ENCODE results near the gene SPEM2.

The SPEM2 gene

GRCh38 chr17:7403977-7404736 lies 21.3 kb upstream of the SPEM2 start, which contains the start of gene TMEM256:
Gene TMEM256 (minus strand): TSS chr17:7404097. CDS start chr17:7404084, 13 bp downstream.
- peak; percentile 95 for DNase-seq (ENCODE audit: low read depth)

- DNase-seq (ENCODE audit: low read depth) = peak; percentile 65
Measured at GRCh38 chr17:7404737-7405349, 20.6 kb upstream of the SPEM2 start.

GRCh38 chr17:7405350-7406234 lies 19.8 kb upstream of the SPEM2 start:
- DNase-seq (ENCODE audit: low read depth) = no peak

- no peak for DNase-seq (ENCODE audit: low read depth)
Measured at GRCh38 chr17:7406235-7406825, 19.1 kb upstream of the SPEM2 start.

GRCh38 chr17:7407082-7407481 lies 18.3 kb upstream of the SPEM2 start:
- no peak for DNase-seq (ENCODE audit: low read depth)

- DNase-seq (ENCODE audit: low read depth) = no peak
Measured at GRCh38 chr17:7407485-7408251, 17.7 kb upstream of the SPEM2 start, which contains the start of gene NLGN2. Gene NLGN2 (plus strand): TSS chr17:7407845. CDS start chr17:7408256, 411 bp downstream.

GRCh38 chr17:7408252-7408727 lies 17.1 kb upstream of the SPEM2 start:
- no peak for DNase-seq (ENCODE audit: low read depth)

GRCh38 chr17:7408863-7409262 lies 16.6 kb upstream of the SPEM2 start:
- no peak for DNase-seq (ENCODE audit: low read depth)

GRCh38 chr17:7409716-7410115 lies 15.7 kb upstream of the SPEM2 start:
- DNase-seq (ENCODE audit: low read depth) = no peak

GRCh38 chr17:7410634-7411426 lies 14.6 kb upstream of the SPEM2 start:
- no peak for DNase-seq (ENCODE audit: low read depth)

- no peak for DNase-seq (ENCODE audit: low read depth)
Measured at GRCh38 chr17:7411427-7411750, 14.0 kb upstream of the SPEM2 start.

GRCh38 chr17:7413346-7413985 lies 11.9 kb upstream of the SPEM2 start:
- DNase-seq (ENCODE audit: low read depth) = no peak

GRCh38 chr17:7414837-7415236 lies 10.6 kb upstream of the SPEM2 start:
- DNase-seq (ENCODE audit: low read depth) = no peak

GRCh38 chr17:7415784-7416183 lies 9.6 kb upstream of the SPEM2 start:
- no peak for DNase-seq (ENCODE audit: low read depth)

GRCh38 chr17:7416323-7416722 lies 9.1 kb upstream of the SPEM2 start:
- DNase-seq (ENCODE audit: low read depth) = no peak

GRCh38 chr17:7417056-7417655 lies 8.3 kb upstream of the SPEM2 start:
- DNase-seq (ENCODE audit: low read depth) = no peak

GRCh38 chr17:7418472-7419152 lies 6.8 kb upstream of the SPEM2 start:
- DNase-seq (ENCODE audit: low read depth) = no peak

GRCh38 chr17:7419819-7420610 lies 5.4 kb upstream of the SPEM2 start, which contains the start of gene SPEM1:
Gene SPEM1 (plus strand): TSS chr17:7420324. CDS start chr17:7420385, 61 bp downstream.
- DNase-seq (ENCODE audit: low read depth) = no peak

All from T follicular helper cell (primary cell).